A172 (cell line): Measurements from ENCODE around the gene NR1H4. TPM values are rescaled to one million over a fixed set of nuclear protein-coding genes. Genes with fewer than 3 reads are reported as not detected.
"Not testable (repeated sequence)": the region's sequence is repeated elsewhere in the genome, so short reads cannot be mapped to it uniquely, and the experiment has no call there.

Experiments
- DNase-seq: peaks from one replicate; pipeline ENCODE4 v3.0.0-alpha.2; 2015; ENCODE audit warnings: low spot score
- total RNA-seq: library from RNA; depleted of rRNA; stranded (reverse); fragments of >200 nt; shearing (Covaris generic); gene quantifications from 2 replicates; pipeline ENCODE4 v1.2.3, GENCODE V29; 2014

Gene NR1H4
- total RNA-seq, 1 experiment from 2014 or later = 0.17 TPM

GRCh38 chr12:100512692-100513091, 39.0 kb downstream of the NR1H4 start:
- DNase-seq = no peak

GRCh38 chr12:100515968-100516367, 42.3 kb downstream of the NR1H4 start:
- no peak for DNase-seq

GRCh38 chr12:100518376-100518775, 44.7 kb downstream of the NR1H4 start:
- DNase-seq = no peak

- DNase-seq = no peak
Observed at GRCh38 chr12:100520048-100520769, 46.5 kb downstream of the NR1H4 start.

GRCh38 chr12:100521958-100522357, 48.3 kb downstream of the NR1H4 start:
- no peak for DNase-seq

GRCh38 chr12:100528034-100528433, 54.4 kb downstream of the NR1H4 start:
- DNase-seq = no peak

GRCh38 chr12:100528471-100529127, 54.9 kb downstream of the NR1H4 start:
- DNase-seq = no peak

GRCh38 chr12:100529756-100530350, 56.2 kb downstream of the NR1H4 start:
- no peak for DNase-seq

GRCh38 chr12:100533376-100533775, 59.7 kb downstream of the NR1H4 start:
- no peak for DNase-seq

- no peak for DNase-seq
Observed at GRCh38 chr12:100534625-100535227, 61.1 kb downstream of the NR1H4 start.

GRCh38 chr12:100539202-100539601, 65.5 kb downstream of the NR1H4 start:
- peak; percentile 44 for DNase-seq

- DNase-seq = peak; percentile 55
Observed at GRCh38 chr12:100544165-100544564, 70.5 kb downstream of the NR1H4 start.

GRCh38 chr12:100545092-100545491, 71.4 kb downstream of the NR1H4 start:
- DNase-seq = peak; percentile 86

- DNase-seq = no peak
Observed at GRCh38 chr12:100553936-100554335, 80.3 kb downstream of the NR1H4 start.

- DNase-seq = peak; percentile 89
Observed at GRCh38 chr12:100554608-100555077, 81.0 kb downstream of the NR1H4 start.

- no peak for DNase-seq
Observed at GRCh38 chr12:100555722-100556121, 82.1 kb downstream of the NR1H4 start.

- no peak for DNase-seq
Observed at GRCh38 chr12:100557357-100557756, 83.7 kb downstream of the NR1H4 start.

GRCh38 chr12:100559261-100559660, 85.6 kb downstream of the NR1H4 start:
- DNase-seq = not testable (repeated sequence)

- DNase-seq = no peak
Observed at GRCh38 chr12:100564090-100564489, 90.4 kb downstream of the NR1H4 start.

GRCh38 chr12:100564905-100565467, 91.3 kb downstream of the NR1H4 start:
- no peak for DNase-seq

- DNase-seq = no peak
Observed at GRCh38 chr12:100565987-100566545, 92.4 kb downstream of the NR1H4 start.
